Neural crest cell (in vitro differentiated cells): ENCODE results near the gene UVRAG. TPM values are rescaled to one million over a fixed set of nuclear protein-coding genes. Genes with fewer than 3 reads are reported as not detected.

Source experiments
- DNase-seq: peaks from one replicate; pipeline ENCODE4 v3.0.0; 2021; ENCODE audit warnings: low read depth, mixed read lengths, low spot score
- H3K27ac Mint-ChIP-seq: one replicate; pipeline ENCODE4 v1.8.0; 2021; ENCODE audit warnings: mild to moderate bottlenecking, mixed read lengths; ENCODE audit not compliant: unreplicated experiment
- H3K27me3 Mint-ChIP-seq: 2 replicates; pipeline ENCODE4 v1.8.0; 2021; ENCODE audit warnings: low read depth, mild to moderate bottlenecking, mixed read lengths
- H3K36me3 Mint-ChIP-seq: 2 replicates; pipeline ENCODE4 v1.8.0; 2021; ENCODE audit warnings: low read depth, mild to moderate bottlenecking, mixed read lengths
- H3K4me1 Mint-ChIP-seq: 2 replicates; pipeline ENCODE4 v1.8.0; 2021; ENCODE audit warnings: mixed read lengths
- H3K4me3 Mint-ChIP-seq: one replicate; pipeline ENCODE4 v1.8.0; 2021; ENCODE audit warnings: mild to moderate bottlenecking, mixed read lengths
- H3K9me3 Mint-ChIP-seq: 2 replicates; pipeline ENCODE4 v1.8.0; 2021; ENCODE audit warnings: mixed read lengths
- CTCF ChIP-seq: fragments of 200-600 bp; sonication (generic); conservative IDR thresholded peaks from 2 replicates; pipeline ENCODE4 v1.5.0; 2021; ENCODE audit warnings: antibody characterized with exemption, mild to moderate bottlenecking
- total RNA-seq: library from RNA; stranded (reverse); gene quantifications from 2 replicates; pipeline ENCODE4 v1.2.1, GENCODE V29; 2021

The UVRAG gene
- total RNA-seq, 1 donor from 2014 or later: 29.0 TPM

- Mint-ChIP-seq H3K4me1 (peaks cover 4% of the 10 kb centered on the region), H3K36me3 (no peaks in the 10 kb centered on the region), H3K27me3 (no peaks in the 10 kb centered on the region), H3K4me3 (no peak overlapping the region), H3K9me3 (no peaks in the 10 kb centered on the region), H3K27ac (no peak overlapping the region)
- TF ChIP-seq CTCF: peak; percentile 91
- DNase-seq: peak; percentile 83
These were observed 11.8 kb upstream of the UVRAG start for GRCh38 chr11:75802913-75803820.

- no peaks in the 10 kb centered on the region for H3K9me3 Mint-ChIP-seq
- no peaks in the 10 kb centered on the region for H3K27me3 Mint-ChIP-seq
- H3K4me1 Mint-ChIP-seq: peaks cover 10% of the 10 kb centered on the region
- H3K4me3 Mint-ChIP-seq: no peak overlapping the region
- TF ChIP-seq CTCF: no peak
- H3K36me3 Mint-ChIP-seq: no peaks in the 10 kb centered on the region
- DNase-seq: no peak
- no peak overlapping the region for H3K27ac Mint-ChIP-seq
These were observed 5.9 kb upstream of the UVRAG start for GRCh38 chr11:75809111-75809510.

- Mint-ChIP-seq H3K4me3 (no peak overlapping the region), H3K9me3 (no peaks in the 10 kb centered on the region), H3K36me3 (no peaks in the 10 kb centered on the region), H3K27ac (no peak overlapping the region), H3K27me3 (no peaks in the 10 kb centered on the region), H3K4me1 (peaks cover 18% of the 10 kb centered on the region)
- DNase-seq: no peak
- no peak for TF ChIP-seq CTCF
These were observed 5.0 kb upstream of the UVRAG start for GRCh38 chr11:75809991-75810390.

- Mint-ChIP-seq H3K9me3 (no peaks in the 10 kb centered on the region), H3K27ac (no peak overlapping the region), H3K4me3 (no peak overlapping the region), H3K36me3 (no peaks in the 10 kb centered on the region), H3K27me3 (no peaks in the 10 kb centered on the region), H3K4me1 (peaks cover 19% of the 10 kb centered on the region)
- no peak for DNase-seq
- TF ChIP-seq CTCF: no peak
These were observed 4.2 kb upstream of the UVRAG start for GRCh38 chr11:75810637-75811390.

- no peak for DNase-seq
- H3K36me3 Mint-ChIP-seq: no peaks in the 10 kb centered on the region
- H3K27ac Mint-ChIP-seq: no peak overlapping the region
- H3K4me3 Mint-ChIP-seq: no peak overlapping the region
- peaks cover 19% of the 10 kb centered on the region for H3K4me1 Mint-ChIP-seq
- no peak for TF ChIP-seq CTCF
- no peaks in the 10 kb centered on the region for H3K9me3 Mint-ChIP-seq
- no peaks in the 10 kb centered on the region for H3K27me3 Mint-ChIP-seq
These were observed 3.5 kb upstream of the UVRAG start for GRCh38 chr11:75811485-75811884.
